Activated naive CD4-positive, alpha-beta T cell (primary cell): ENCODE data around the gene RAPH1.

Source experiments
- DNase-seq, 4 experiments: peaks; one replicate each; lab custom pipeline; 2025; lab: John Stamatoyannopoulos, UW

RAPH1 gene

GRCh38 chr2:203484266-203485112, 50.6 kb downstream of the RAPH1 start:
- DNase-seq, result peak in 2 of 4 experiments; percentile 5 to 18

GRCh38 chr2:203480623-203481022, 54.5 kb downstream of the RAPH1 start:
- DNase-seq, result no peak

GRCh38 chr2:203476881-203477280, 58.2 kb downstream of the RAPH1 start:
- no peak for DNase-seq

- DNase-seq, result no peak
Measured at GRCh38 chr2:203471323-203471722, 63.8 kb downstream of the RAPH1 start.

GRCh38 chr2:203470371-203470770, 64.7 kb downstream of the RAPH1 start:
- DNase-seq, result no peak

GRCh38 chr2:203469546-203469945, 65.6 kb downstream of the RAPH1 start:
- DNase-seq, result no peak

GRCh38 chr2:203463266-203463678, 71.8 kb downstream of the RAPH1 start:
- DNase-seq, result no peak

DNA sequence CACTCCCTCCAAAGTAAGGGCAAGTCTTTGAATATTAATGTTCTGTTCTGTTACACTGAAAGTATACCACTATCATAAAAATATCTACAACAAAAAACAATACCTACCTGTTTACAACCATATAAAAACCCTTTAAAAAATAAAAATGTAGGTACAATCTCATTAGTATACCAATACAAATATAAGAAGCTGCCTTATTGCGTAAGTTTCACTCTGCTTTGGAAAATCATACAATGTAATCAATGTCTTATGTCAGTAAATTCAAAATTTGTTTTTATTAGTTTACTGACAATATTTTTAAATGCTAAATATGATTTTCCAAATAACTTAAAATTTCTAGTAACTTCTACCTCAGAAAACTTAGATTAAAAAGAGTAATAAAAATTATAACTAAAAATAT, 72.8 kb downstream of the RAPH1 start:
- DNase-seq, result no peak

DNA sequence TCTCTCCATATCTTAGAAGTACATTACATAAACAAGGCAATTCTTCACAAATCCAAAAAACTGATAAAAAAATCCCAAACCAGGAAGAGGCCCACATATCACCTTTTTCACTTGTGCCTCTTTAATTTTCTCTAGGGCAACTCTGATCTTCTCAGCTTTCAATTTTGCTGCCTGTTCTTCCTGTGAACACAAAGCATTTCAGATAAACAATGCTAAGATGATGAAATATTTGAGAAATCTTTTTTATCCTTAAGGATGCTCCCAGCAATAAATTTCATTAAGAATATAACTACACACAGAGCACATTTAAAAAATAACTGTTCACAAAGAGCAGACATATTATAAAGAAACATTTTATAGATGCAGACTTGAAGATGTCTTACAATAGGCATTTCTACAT, 73.4 kb downstream of the RAPH1 start:
- no peak for DNase-seq

- no peak for DNase-seq
Measured at GRCh38 chr2:203455209-203455608, 79.9 kb downstream of the RAPH1 start.

DNA sequence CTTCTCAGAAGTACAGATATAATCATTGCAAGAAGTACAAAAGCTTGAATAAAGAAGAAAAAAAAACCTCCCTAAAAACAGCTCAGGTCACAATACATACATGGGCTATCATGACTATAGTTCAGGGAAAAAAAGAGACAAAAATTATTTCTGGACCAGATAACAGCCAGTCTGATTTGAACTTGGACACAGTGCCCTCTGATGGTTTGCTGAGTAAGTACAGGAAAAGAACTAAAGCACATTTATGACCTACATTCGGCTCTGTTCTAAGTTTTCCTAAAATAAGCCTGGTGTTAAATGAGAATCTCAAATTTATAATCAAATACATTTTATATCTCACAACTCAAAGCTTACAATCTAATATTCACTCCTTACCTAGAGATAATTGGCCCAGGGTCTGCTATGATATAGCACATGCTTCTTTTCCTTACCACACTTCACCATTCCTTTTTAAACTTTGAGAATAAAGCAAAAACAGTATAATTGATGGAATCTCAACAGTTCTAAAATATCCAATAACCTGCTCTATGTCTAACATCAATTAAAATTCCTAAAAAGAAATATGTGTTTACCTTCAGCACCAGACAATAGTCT, 81.1 kb downstream of the RAPH1 start:
- no peak for DNase-seq

DNA sequence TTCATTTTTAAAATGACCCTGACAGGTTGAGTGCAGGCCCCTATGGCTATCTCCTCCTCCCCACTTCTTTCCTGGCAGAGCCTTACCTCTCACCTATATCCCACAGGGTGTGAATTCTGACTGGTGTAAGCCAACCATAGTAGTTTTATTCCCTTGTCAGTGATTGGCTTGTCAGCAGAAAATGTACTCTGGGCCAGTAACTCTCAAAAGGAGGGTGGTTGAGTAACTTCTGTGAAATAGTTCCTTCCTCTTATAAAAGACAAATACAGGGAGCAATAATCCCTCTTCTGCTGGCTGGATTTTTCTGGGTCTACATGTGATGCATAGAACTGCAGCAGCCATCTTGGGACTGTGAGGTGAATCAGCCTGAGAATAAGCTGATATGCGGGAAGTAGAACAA, 83.4 kb downstream of the RAPH1 start:
- no peak for DNase-seq

GRCh38 chr2:203451011-203451410, 84.1 kb downstream of the RAPH1 start:
- DNase-seq, result no peak

DNA sequence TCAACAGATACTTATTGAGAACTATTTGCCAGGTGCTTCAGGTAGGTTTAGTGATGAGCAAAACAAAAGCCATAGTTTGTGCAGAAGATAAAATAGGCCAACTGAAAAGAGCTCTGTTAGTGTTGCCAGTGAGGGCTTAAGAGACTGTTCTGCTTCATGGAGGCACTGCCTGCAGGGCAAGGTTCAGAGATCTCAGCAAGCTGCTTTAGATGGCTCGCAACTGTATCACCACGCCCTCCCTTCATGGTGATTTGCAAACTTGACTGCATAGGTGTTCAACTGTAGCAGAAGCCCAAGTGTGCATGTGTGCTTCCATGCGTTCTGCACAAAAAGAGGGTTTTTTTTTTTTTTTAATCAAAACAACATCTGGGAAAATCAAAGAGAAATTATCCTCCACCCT, 84.5 kb downstream of the RAPH1 start:
- no peak for DNase-seq

DNA sequence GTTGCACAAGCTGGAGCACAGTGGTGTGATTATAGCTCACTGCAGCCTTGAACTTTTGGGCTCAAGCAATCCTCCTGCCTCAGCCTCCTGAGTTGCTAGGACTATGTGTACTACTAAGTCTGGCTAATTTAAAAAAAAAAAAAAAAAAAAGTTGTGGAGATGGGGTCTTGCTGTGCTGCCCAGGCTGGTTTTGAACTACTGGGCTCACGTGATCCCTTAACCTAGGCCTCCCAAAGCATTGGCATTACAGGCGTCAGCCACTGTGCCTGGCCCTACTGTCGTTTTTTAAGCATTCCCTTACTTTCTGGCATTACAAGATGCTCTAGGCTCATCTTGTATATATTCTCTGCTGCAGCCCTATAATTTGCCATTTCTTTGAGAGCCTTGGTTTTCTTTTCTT, 88.3 kb downstream of the RAPH1 start:
- no peak for DNase-seq

- DNase-seq, result no peak
Measured at GRCh38 chr2:203446071-203446481, 89.0 kb downstream of the RAPH1 start.

DNA sequence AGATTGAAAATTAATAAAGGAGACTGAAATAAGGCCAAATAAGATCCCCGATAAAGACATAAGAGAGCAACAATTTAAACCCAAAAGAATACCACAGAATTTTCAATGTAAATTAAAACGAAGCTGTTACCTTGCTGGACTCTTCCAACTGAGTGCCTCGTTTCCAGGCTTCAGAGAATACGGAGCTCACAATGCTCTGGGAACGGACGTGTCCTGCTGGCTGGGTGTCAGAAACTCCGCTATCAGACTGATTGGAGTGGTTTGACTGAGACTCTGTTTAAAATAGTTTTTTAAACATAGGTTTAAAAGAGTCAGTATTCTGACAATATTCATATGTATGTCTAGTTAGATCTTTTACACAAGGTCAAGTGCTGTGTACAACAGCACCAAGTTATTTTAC, 90.4 kb downstream of the RAPH1 start:
- DNase-seq, result no peak

- DNase-seq, result no peak
Measured at GRCh38 chr2:203442463-203442862, 92.6 kb downstream of the RAPH1 start.

DNA sequence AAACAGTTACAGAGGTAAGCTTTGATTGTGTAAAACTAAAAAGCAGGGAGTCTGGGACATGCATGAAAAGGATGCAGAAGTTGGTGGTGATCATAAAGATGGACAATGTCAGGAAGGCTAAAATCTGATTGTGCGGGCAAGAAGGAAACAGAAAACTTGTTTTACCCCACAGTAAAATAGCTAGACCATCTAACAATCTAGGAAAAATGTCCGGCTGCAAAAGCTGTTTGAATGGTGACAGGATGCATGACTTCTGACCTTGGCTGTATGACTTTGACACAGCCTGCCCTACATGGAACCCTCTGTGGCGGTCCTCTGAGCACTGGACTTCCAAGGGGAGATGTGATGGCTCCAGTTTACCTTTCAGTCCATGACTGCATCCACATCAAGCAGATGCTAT, 93.6 kb downstream of the RAPH1 start:
- no peak for DNase-seq

DNA sequence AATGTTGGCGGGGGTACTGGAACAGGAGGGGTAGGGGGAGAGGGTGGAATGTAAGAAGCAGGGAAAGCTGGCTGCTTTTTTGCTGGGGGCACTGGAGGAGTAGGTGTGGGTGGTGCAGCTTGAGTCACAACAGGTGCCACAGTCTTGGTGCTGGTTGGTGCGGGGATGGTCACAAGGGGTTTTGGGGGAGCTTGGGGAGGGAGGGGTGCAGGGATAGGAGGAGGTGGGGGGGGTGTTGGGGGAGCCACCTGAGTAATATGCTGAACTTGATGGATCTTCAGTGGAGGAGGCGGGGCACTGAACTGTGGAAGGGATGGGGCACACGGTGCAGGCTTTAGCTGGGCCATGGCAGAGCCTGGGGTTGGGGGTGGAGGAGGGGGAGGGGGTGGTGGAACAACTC, 94.4 kb downstream of the RAPH1 start:
- no peak for DNase-seq

DNA sequence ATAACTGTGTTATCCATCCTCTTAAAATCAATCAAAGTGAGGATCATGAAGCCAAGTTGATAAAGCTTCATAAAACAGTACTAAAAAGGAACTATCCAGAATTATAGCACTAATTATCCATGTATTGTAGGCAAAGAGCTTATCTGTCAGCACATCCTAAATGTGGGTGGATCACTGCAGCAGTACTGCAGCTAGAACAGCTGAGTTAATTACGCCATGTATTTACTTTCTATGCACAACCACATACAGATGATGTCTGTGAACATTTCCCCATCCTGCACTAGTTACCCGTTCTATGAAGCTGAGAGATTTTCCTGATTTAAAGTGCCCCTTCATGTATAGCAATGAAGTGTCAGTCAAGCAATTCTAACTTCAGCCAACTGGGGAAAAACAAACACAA, 96.6 kb downstream of the RAPH1 start:
- DNase-seq, result no peak

- DNase-seq, result no peak
Measured at GRCh38 chr2:203437511-203437910, 97.6 kb downstream of the RAPH1 start.

DNA sequence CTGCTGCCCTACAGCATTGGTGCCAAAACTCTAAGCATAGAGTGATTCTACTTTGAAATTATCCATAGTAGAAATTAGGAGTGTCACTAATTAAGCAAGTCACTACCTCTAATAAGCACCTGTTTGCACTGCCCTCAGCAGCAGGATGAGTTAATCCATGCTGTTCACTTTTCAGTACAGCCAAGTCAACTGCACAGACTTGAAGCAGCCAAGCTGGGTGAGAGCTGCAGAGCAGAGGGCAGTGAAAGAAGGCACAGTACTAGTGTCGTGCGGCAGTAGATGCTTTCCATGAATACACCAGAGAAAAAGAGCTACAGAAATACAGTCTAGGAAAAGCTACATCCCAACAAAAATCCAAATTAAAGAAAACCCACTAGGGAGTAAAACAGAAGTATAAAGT, 98.6 kb downstream of the RAPH1 start:
- DNase-seq, result no peak

- no peak for DNase-seq
Measured at GRCh38 chr2:203432811-203433210, 102.3 kb downstream of the RAPH1 start.
